ENCODE data around the gene IFNLR1.
"Not testable (repeated sequence)": the region's sequence is repeated elsewhere in the genome, so short reads cannot be mapped to it uniquely, and the experiment has no call there.

The IFNLR1 gene

DNA sequence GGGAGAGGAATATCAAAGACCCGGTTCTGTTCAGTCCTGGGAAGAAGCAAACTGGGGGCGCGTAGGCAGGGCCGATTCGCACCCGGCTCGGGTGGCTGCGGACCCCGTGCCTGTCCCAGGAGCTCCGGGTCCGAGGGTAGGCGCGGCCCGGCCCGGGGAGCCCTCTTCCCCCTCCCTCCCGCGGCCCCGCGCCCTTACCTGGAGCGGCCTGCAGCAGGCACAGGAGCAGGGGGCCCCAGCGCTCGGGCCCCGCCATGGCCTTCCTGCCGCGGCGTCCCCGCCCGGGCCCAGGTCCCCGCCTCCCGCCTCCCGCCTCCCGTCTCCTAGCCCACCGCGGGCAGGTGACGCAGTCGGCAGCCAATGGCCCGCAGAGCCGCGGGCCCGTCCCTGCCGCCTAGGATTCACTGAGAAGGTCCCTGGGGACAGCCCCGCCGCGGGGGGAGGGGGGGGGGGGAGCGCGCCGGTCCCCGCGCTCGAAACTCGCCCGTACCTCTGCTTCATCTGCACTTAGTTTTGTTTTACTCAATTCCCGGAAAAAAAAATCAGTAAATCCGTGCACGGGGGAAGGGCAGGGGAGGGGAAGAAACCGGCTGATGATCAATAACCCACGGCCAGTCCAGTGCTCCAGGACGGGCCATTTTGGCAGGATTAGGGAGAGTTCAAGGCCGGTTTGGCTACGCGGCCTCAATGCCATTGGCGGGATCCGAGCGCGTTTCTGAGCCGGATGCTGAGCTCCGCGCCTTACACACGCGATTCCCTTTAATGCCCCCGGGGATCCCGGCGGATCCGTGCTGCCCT lies at the start of gene IFNLR1:
Gene IFNLR1 (minus strand): TSS at position 297 of the 798 bp plus-strand sequence. CDS start 41 bp downstream, at position 256.
- peak; percentile 53 to 83 (median 70) for DNase-seq (ENCODE audit: low read depth in 3 of 3)

DNA sequence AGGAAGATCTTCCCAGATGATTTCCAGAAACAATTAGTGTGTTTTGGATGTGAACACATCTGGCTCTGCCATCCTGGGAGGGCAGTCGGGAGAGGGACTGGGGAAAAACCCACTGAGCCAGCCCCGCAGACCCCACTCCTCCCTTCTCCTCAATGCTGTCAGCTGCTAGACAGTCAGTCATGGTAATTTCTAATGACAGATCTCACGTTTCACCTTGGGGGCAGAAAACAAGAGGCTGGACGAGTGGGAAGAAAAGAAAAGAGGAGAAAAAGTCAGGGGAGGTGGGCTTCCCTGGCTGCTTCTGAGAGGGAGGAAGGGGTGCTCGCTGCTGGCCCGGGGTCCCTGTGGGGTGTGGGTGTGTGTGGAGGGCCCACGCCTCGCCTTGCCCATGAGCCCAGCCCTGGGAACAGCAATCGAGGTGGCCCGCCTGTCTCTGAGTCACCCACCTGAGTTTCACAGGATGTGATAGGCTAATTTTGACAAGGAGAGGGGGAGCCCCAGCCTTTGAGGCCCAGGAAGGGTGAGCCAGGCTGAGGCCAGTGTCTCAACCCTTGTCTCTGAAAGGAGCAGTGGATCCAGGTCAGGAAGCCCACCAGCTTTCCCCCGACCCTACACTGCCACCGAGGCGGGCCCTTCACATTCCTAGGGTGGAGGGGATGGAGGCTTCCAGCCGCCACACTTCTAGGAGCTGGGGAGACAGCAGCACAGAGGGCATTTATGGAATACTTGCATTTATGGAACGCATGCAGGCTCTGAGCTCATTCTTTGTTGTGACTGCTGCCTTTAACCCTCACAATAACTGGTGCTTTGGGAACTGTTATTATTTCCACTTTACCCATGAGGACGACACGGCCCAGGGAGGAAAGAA lies 49.1 kb upstream of the IFNLR1 start:
- DNase-seq (ENCODE audit: low read depth in 3 of 3) = peak; percentile 7 to 54 (median 17)

DNA sequence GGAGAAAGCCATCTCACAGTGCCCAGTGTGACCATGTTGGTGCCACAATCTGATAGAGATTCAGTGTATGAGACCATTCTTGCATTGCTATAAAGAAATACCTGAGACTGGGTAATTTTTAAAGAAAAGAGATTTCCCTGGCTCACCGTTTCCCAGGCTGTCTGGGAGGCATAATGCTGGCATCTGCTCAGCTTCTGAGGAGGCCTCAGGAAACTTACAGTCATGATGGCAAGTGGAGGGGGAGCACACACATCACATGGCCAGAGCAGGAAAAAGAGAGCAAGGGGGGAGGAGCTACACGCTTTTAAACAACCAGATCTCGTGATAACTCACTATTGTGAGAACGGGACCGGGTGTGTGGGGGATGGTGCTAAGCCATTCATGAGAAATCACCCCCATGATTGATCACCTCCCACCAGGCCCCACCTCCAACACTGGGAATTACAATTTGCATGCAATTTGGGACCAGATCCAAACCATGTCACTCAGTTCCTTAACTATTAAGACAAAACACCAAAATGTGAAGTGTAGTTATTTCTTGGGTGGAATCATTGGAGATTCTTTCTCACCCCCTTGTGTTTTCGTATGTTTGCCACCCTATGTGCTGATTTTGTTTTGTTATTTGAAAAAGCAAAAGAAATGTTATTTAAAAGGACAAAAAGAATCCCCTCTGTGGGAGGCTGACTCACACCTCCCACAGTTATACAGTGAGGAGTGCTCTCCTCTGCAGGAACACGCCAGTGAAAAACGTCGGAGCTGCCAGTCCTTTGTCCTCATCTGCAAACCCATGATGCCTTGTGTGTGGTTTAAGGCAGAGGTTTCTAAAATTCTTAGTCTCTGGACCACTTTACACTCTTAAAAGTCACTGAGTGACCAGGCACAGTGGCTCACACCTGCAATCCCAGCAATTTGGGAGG lies 46.9 kb upstream of the IFNLR1 start:
- DNase-seq (ENCODE audit: low read depth in 3 of 3) = no peak

DNA sequence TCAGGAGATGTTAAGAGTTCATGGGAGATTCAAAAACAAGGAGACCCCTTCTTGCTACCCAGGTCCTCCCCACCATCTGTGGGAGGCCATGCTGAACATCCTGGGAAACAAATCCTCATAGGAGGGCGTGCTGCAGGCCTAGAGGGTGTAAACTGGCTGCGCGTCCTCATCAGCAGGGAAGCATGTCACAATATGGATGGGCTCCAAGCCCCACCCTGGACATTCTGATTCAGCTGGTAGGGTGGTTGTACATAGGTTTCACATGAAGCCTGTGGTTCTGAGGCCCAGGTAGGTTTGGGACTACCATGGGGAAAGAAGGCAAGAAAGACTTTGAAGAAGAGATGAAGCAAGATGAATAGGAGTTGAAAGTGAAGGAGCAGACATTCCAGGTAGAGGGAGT lies 44.6 kb upstream of the IFNLR1 start:
- DNase-seq (ENCODE audit: low read depth in 3 of 3) = no peak

DNA sequence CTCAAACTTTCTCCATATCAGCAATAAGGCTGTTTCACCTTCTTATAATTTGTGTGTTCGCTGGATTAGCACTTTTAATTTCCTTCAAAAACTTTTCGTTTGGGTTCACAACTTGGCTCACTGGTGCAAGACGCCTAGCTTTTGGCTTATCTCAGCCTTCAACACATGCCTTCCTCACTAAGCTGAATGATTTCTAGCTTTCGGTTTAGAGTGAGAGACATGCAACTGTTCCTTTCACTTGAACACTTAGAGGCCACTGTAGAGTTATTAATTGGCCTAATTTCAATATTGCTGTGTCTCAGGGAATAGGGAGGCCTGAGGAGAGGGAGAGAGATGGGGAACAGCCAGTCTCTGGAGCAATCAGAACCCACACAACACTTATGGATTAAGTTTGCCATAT lies 41.2 kb upstream of the IFNLR1 start:
- DNase-seq (ENCODE audit: low read depth in 3 of 3) = no peak

DNA sequence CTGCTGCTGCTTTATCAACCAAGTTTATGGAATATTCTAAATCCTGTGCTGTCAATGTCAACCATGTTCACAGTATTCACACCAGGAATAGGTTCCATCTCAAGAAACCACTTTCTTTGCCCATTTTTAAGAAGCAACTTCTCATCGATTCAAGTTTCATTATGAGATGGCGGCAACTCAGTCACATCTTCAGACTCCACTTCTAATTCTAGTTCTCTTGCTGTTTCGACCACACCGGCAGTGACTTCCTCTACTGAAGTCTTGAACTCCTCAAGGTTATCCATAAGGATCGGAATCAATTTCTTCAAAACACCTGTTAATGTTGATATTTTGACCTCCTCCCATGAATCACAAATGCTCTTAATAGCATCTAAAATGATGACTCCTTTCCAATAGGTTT lies 39.7 kb upstream of the IFNLR1 start:
- DNase-seq (ENCODE audit: low read depth in 3 of 3) = no peak

DNA sequence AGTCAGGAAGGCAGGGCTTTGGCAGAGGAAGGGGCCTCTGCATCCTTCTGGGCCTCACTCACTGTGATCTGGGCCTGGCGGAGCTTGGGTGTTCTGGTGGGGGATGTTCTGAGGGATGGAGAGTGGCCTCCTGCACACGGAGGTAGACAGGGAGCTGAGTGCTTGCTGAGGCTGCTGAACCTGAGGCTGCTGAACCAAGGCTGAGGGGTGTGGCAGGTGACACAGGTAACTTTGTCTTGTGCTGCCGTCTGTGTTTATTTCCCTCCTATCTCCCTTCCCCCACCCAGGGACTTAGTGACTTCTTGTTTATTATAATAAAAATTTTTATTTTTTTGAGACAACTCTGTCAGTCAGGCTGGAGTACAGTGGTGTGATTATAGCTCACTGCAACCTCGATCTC lies 37.7 kb upstream of the IFNLR1 start:
- DNase-seq (ENCODE audit: low read depth in 3 of 3) = no peak

DNA sequence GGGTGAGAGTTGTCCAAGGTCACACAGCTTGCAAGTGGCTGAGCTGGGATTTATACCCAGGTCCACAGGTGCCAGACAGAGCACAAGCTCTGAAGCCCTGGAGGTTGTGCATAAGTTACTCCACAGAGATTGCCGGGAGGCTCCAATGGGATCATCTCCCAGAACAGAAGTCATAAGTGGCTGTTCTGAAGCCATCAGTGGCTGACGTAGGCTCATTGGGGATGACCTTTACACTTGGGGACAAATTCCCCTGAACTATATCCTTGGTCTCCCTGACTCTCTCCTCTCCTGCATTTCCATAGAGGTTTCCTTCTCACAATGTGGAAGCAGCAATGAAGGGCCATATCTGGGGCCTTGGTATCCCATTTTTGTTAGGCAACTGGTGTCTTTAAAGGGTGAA lies 37.0 kb upstream of the IFNLR1 start:
- DNase-seq (ENCODE audit: low read depth in 3 of 3) = no peak

DNA sequence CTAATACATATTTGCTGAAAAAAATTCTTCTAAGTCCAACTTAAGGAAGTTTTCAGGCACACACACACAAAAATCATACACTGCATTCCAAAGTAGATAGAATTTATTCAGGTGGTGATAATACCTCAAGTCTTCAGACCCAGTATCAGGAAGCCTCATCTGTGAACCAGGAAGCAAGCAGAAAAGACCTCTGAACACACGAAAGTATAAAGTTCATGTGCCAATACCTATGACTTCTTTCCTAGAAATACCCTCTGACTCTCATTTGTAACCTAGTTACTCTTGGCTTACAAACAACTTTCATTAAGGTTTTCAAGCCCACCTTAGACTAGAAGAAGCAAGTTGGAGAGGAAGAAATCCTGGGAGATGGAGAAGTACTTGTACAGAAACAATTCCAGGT lies 35.7 kb upstream of the IFNLR1 start:
- DNase-seq (ENCODE audit: low read depth in 3 of 3) = no peak

DNA sequence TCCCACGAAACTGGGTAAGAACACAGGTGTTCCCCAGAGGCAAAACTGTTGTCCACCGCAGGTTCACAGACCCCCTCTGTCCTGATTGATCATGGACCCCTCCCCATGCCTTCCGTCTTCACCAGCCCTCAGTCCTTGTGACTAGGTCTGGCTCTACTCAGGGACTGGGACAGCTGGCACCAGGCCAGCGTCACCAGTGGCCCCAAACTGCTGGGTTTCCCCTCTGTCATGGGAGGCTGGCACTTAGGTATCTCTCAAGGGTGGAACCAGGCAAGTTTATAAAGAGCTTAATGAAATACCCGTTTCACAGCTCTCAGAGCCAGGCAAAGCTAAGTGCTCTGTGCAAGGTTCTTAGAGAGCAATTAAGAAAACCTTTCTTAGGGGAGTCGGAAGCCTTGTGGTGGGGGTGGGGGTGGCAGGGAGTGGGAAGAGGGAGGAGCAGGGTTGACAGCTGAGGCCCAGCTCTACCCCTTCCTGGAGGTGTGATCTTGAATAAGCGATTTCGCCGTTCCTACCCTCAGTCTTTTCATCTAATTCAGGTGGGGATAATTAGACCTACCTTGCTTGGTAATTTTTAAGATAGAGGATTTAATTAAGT lies 35.0 kb upstream of the IFNLR1 start:
- DNase-seq (ENCODE audit: low read depth in 3 of 3) = no peak

DNA sequence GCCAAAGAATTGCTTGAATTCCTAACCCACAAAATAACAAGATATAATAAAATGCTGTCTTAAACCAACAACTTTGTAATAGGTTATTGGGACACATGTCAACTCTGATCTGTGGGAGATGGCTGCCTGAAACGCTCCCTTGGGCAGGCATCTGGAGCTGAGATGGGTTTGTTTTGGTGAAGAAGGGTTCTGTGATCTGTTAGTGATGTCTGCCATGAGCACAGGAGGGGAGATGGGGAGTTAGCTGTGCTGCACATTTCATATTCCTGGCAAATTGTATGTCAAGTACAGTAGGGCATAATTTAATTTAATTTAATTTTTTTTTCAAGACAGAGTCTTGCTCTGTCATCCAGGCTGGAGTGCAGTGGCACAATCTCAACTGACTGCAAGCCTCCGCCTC lies 34.2 kb upstream of the IFNLR1 start:
- no peak for DNase-seq (ENCODE audit: low read depth in 3 of 3)

DNA sequence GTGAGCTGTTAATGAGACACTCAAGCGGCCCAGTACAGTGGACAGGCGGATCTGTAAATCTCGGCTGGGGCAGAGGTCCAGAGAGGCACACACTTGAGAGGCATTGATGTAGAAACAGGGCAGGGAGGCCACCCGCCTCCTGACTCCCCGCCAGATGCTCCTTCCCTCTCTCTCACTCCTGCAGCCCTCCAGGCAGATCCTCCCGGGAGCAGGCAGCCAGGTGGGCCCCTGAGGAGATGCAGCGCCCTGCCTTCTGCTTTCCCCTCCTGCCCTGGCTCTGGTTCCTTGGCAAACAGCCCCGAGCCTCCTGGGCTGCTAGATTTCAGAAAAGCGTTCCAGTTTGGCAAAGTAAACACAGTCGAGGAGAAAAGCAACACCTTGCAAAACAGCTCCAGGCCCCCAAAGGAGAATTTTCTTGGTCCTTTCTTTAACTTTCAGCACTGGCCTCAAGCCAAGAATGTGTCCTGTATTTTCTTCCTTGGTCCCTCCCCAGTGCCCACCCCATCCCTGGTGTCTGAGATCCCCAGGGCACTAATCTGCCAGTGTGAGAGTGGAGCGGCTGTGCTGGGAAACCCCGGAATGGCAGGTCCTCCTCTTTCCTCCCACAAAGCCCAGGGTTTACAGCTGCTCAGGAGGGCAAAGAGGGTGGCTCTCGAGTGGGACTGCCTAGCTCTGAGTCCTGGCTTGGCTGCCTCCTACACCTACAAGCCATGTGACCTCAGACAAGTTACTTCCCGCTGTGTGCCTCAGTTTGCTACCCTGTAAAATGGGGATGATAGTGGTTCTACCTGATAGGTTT lies 29.4 kb upstream of the IFNLR1 start:
- DNase-seq (ENCODE audit: low read depth in 3 of 3) = no peak

DNA sequence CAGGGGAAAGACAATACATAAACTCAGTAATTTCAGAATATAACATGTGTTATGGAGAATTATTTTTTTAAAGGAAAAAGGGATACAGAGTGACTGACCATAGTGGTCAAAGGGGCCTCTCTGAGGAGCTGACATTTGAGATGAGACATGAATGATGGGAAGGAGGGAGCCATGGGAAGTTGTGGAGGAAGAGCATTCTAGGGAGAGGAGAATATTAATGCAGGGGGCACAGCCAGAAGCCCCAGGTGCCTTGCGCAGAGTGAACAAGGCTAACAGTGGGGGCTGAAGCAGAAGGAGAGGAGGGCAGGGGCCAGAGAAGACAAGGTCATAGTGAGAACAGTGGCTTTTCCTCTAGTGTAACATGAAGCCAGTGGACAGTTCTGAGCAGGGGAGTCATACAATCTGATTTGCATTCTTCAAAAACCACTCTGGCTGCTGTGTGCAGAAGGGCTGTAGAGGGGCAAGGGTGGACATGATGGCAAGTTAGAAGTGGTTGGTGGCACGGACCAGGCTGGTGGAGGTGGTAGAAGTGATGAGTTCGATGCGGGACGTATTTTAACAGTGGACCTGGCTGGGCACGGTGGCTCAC lies 28.2 kb upstream of the IFNLR1 start:
- DNase-seq (ENCODE audit: low read depth in 3 of 3) = no peak

DNA sequence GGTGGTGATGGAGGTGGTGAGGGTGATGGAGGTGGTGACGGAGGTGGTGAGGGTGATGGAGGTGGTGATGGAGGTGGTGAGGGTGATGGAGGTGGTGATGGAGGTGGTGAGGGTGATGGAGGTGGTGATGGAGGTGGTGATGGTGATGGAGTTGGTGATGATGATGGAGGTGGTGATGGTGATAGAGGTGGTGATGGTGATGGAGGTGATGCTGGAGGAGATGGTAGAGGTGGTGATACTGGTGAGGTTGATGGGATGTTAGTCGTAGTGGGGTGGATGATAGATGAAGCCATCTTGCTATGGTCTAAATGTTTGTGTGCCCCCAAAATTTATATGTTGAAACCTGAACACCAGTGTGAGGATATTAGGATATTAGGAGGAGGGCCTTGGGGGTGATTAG lies 25.3 kb upstream of the IFNLR1 start:
- no peak for DNase-seq (ENCODE audit: low read depth in 3 of 3)

DNA sequence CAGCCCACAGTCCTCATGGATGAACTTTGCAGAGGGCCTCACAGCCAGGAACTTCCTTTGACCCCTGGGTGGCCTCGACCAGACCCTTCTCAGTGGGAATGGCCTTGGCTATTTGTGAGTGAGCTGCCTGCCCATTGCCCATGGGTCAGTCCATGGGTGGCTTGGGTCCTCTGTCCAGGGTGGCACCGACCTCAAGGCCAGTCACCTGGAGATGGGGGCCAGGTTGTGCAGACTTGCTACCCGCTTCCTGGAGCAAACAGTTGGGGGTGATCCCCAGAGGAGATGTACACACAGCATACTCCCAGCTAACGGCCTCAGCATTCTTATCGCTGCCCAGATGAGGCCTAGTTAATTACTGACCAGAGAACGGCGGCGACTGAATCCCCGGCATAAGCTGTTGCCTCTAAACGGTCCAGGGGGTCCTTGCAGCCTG lies 23.1 kb upstream of the IFNLR1 start:
- DNase-seq (ENCODE audit: low read depth in 3 of 3) = no peak

DNA sequence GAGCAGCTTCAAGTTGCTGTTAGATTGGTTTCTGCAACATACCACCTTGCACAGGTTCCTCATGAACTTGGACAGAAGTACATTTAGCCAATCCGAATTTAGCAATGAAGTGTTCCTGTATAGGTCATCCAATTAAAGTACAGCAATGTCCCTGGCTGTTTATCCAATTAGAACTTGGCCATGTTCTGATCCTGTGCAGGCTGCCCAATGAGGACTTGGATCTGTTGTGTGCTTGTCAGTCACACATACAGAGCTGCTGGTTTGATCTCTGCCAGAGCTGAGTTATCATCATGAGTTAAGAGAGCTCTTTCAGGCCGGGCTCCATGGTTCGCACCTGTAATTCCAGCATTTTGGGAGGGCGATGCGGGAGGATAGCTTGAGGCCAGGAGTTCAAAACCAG lies 22.0 kb upstream of the IFNLR1 start:
- no peak for DNase-seq (ENCODE audit: low read depth in 3 of 3)

DNA sequence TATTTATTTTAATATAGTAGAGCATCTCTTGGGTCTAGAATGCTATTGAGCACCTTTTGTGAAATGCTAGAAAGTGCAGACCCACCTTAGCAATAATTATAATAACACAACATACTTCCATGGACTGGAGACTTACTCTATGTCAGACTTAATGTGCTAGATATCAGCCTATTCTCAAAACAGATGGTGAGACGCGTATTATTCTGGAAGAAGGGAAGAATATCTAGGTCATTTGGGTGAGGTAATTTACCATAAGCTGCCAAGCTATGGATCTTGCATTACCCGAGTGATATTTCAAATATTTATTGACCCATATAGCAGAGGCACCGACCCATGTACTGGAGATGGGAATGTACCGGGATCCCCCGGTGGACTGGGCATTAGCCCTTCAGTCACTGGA lies 20.6 kb upstream of the IFNLR1 start:
- DNase-seq (ENCODE audit: low read depth in 3 of 3) = no peak

DNA sequence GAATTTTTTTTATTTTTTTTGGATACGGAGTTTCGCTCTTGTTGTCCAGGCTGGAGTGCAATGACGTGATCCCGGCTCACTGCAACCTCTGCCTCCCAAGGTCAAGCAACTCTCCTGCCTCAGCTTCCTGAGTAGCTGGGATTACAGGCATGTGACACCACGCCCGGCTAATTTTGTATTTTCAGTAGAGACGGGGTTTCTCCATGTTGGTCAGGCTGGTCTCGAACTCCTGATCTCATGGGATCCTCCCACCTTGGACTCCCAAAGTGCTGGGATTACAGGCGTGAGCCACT lies 20.3 kb upstream of the IFNLR1 start:
- not testable (repeated sequence) for DNase-seq (ENCODE audit: low read depth in 3 of 3)

DNA sequence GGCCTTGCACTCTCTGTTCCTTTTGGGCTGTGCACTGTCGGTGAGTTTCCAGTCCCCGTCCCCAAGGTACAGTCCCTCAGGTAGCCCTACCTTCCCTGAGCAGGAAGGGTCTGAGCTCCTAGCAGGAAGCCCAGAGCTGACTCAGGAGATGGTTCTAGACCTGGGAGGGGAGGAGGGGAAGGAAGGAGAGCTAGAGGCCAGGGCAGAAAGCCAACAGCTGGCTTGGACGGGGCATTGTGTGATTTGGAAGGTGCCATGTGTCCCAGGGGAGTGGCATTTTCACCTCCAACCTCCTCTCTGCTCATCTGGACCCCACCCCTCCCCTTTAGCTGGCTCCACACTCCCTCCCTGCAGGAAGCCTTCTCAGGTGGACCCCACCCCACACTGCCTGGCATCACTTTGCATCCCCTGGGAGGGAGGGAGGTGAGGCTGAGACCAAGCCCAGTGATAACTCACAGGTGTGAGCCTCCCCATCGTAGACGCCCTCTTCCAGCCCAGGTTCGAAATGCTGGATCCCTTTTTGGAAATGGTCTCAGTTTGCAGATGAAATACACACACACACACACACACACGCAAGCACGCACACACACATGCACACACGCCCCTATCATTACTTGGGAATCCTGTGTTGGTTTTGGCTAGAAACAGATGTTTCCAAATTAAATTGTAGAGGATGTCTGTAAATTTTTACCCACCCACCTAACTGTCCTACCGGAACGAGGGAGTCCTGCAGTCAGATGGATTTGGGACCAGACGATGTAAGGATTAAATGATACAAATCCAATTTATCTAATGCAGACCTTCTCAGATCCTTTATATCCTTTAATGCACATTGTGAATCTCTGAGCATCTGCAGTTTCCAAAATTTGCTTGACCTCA lies 19.7 kb upstream of the IFNLR1 start:
- DNase-seq (ENCODE audit: low read depth in 3 of 3) = no peak

DNA sequence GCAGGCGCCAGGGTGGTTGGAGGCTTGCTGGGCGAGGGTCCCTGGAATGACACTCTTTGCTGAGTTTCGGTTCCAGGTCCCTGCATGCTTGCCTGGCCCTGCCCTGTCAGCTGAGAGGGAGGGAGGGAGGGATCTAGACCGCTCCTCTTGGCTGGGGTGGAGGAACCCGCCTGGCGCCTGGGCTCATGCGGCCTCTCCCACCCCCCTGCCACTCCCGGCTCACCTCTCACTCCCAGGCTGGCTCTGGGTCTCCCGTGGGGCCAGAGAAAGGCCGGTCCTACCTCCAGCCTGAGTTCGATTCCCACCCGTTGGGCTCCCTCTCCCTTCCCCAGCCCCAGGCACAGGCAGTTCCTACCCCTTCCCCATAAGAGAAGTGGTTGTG lies 19.0 kb upstream of the IFNLR1 start:
- no peak for DNase-seq (ENCODE audit: low read depth in 3 of 3)
